Progenitor cell of endocrine pancreas (in vitro differentiated cells): ENCODE data around the gene TECTB. TPM values are rescaled to one million over a fixed set of nuclear protein-coding genes. Genes with fewer than 3 reads are reported as not detected.

Experiments used
- DNase-seq: peaks from one replicate; pipeline ENCODE4 v3.0.0; 2021; ENCODE audit warnings: low spot score; ENCODE audit not compliant: unreplicated experiment
- H3K27ac Mint-ChIP-seq: 2 replicates; pipeline ENCODE4 v1.8.0; 2021; ENCODE audit warnings: mild to moderate bottlenecking, moderate library complexity, mixed read lengths
- H3K27me3 Mint-ChIP-seq: 2 replicates; pipeline ENCODE4 v1.8.0; 2021; ENCODE audit warnings: mixed read lengths
- H3K36me3 Mint-ChIP-seq: 2 replicates; pipeline ENCODE4 v1.8.0; 2022; ENCODE audit warnings: mixed read lengths; ENCODE audit not compliant: insufficient read depth
- H3K4me1 Mint-ChIP-seq: 2 replicates; pipeline ENCODE4 v1.8.0; 2021; ENCODE audit warnings: low read depth, mixed read lengths
- H3K4me3 Mint-ChIP-seq: 2 replicates; pipeline ENCODE4 v1.8.0; 2021; ENCODE audit warnings: low read depth, mild to moderate bottlenecking, moderate library complexity, mixed read lengths
- H3K9me3 Mint-ChIP-seq: 2 replicates; pipeline ENCODE4 v1.8.0; 2021; ENCODE audit warnings: low read depth, mixed read lengths
- CTCF ChIP-seq: fragments of 200-600 bp; sonication (generic); IDR thresholded peaks from one replicate; pipeline ENCODE4 v1.5.0; 2021; ENCODE audit warnings: antibody characterized with exemption, mild to moderate bottlenecking; ENCODE audit not compliant: unreplicated experiment
- total RNA-seq: library from RNA; stranded (reverse); gene quantifications from 2 replicates; pipeline ENCODE4 v1.2.1, GENCODE V29; 2021

Gene TECTB
- total RNA-seq, 1 donor from 2014 or later: not detected

GRCh38 chr10:112269266-112269665 is 13.9 kb upstream of the TECTB start:
- TF ChIP-seq CTCF: no peak
- peaks cover 6% of the 10 kb centered on the region for H3K4me1 Mint-ChIP-seq
- H3K27me3 Mint-ChIP-seq: no peaks in the 10 kb centered on the region
- no peaks in the 10 kb centered on the region for H3K36me3 Mint-ChIP-seq
- peaks cover 3% of the 10 kb centered on the region for H3K9me3 Mint-ChIP-seq
- H3K4me3 Mint-ChIP-seq: no peak overlapping the region
- no peak for DNase-seq
- no peak overlapping the region for H3K27ac Mint-ChIP-seq

GRCh38 chr10:112271982-112272381 is 11.2 kb upstream of the TECTB start:
- no peak for DNase-seq
- Mint-ChIP-seq H3K36me3 (no peaks in the 10 kb centered on the region), H3K9me3 (peaks cover 3% of the 10 kb centered on the region), H3K4me3 (no peak overlapping the region), H3K27ac (no peak overlapping the region), H3K27me3 (no peaks in the 10 kb centered on the region), H3K4me1 (peaks cover 17% of the 10 kb centered on the region)
- no peak for TF ChIP-seq CTCF

- Mint-ChIP-seq H3K27ac (peak overlapping the region; percentile 42), H3K9me3 (no peaks in the 10 kb centered on the region), H3K4me1 (peaks cover 36% of the 10 kb centered on the region), H3K27me3 (no peaks in the 10 kb centered on the region), H3K4me3 (no peak overlapping the region), H3K36me3 (no peaks in the 10 kb centered on the region)
- TF ChIP-seq CTCF: no peak
- no peak for DNase-seq
These were observed 8.4 kb upstream of the TECTB start for GRCh38 chr10:112274831-112275230.

DNA sequence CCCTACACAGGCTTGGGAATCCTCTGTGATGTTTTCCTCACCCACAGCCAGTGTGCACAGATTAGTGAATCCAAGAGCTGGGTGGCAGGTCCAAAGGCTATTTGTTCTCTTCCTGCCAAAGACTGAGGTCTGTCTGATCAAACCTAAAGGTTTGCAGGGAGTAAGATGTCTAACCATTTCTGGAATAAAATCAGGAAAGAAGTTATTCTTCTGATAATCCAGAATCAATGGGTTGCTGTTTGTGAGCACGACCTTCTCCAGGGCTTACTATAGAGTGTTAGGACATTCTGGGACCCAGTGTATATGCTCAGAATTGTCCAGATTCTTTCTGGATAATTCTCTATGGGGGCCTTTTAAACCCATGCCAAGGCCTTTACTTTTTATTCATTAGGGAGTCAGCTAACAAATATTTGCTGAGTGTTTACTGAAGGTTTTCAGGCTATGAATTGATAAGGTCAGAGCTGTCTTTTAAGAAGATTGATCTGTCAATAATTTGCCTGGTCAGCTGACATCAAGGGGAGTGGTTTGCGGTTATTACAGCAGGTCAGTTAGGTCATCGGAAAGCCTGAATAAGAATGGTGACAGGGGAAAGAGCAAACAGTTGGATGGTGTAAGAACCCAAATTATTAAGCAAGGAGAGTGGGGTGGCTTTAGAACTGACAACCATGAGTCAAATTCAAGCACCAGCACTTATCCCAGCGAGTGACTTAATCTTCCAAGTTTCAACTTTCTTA is 7.5 kb upstream of the TECTB start:
- Mint-ChIP-seq H3K36me3 (no peaks in the 10 kb centered on the region), H3K9me3 (no peaks in the 10 kb centered on the region), H3K4me1 (peaks cover 42% of the 10 kb centered on the region), H3K4me3 (no peak overlapping the region), H3K27me3 (no peaks in the 10 kb centered on the region), H3K27ac (peak overlapping the region; percentile 83)
- no peak for DNase-seq
- TF ChIP-seq CTCF: no peak

GRCh38 chr10:112278871-112279270 is 4.3 kb upstream of the TECTB start:
- Mint-ChIP-seq H3K27me3 (no peaks in the 10 kb centered on the region), H3K36me3 (no peaks in the 10 kb centered on the region), H3K4me1 (peaks cover 47% of the 10 kb centered on the region), H3K9me3 (no peaks in the 10 kb centered on the region), H3K4me3 (peak overlapping the region; percentile 11), H3K27ac (no peak overlapping the region)
- TF ChIP-seq CTCF: no peak
- DNase-seq: no peak
